Activated naive CD4-positive, alpha-beta T cell (primary cell): ENCODE results near the gene POU6F2.
"Not testable (repeated sequence)": the region's sequence is repeated elsewhere in the genome, so short reads cannot be mapped to it uniquely, and the experiment has no call there.

Experiments
- DNase-seq, 4 experiments: peaks; one replicate each; lab custom pipeline; 2025; lab: John Stamatoyannopoulos, UW

The POU6F2 gene

GRCh38 chr7:39355664-39356063, 378.0 kb downstream of the POU6F2 start:
- no peak for DNase-seq

- no peak for DNase-seq
Measured at GRCh38 chr7:39356172-39356925, 378.6 kb downstream of the POU6F2 start.

GRCh38 chr7:39357648-39358047, 379.9 kb downstream of the POU6F2 start:
- DNase-seq: no peak

- DNase-seq: no peak
Measured at GRCh38 chr7:39360038-39360437, 382.3 kb downstream of the POU6F2 start.

- DNase-seq: no peak
Measured at GRCh38 chr7:39360766-39361165, 383.1 kb downstream of the POU6F2 start.

- DNase-seq: no peak
Measured at GRCh38 chr7:39365751-39366295, 388.1 kb downstream of the POU6F2 start.

- DNase-seq: no peak
Measured at GRCh38 chr7:39367451-39367850, 389.7 kb downstream of the POU6F2 start.

GRCh38 chr7:39367943-39368342, 390.2 kb downstream of the POU6F2 start:
- DNase-seq: no peak

- no peak for DNase-seq
Measured at GRCh38 chr7:39372383-39372782, 394.7 kb downstream of the POU6F2 start.

- DNase-seq: no peak
Measured at GRCh38 chr7:39374436-39375040, 396.8 kb downstream of the POU6F2 start.

- no peak for DNase-seq
Measured at GRCh38 chr7:39375047-39375873, 397.6 kb downstream of the POU6F2 start.

- DNase-seq: no peak
Measured at GRCh38 chr7:39375874-39376190, 398.1 kb downstream of the POU6F2 start.

GRCh38 chr7:39376881-39377280, 399.2 kb downstream of the POU6F2 start:
- DNase-seq: not testable (repeated sequence)

GRCh38 chr7:39379416-39379815, 401.7 kb downstream of the POU6F2 start:
- no peak for DNase-seq

GRCh38 chr7:39383136-39383535, 405.4 kb downstream of the POU6F2 start:
- DNase-seq: no peak

- no peak for DNase-seq
Measured at GRCh38 chr7:39384386-39384785, 406.7 kb downstream of the POU6F2 start.

GRCh38 chr7:39386718-39387117, 409.0 kb downstream of the POU6F2 start:
- DNase-seq: no peak

GRCh38 chr7:39392151-39392550, 414.4 kb downstream of the POU6F2 start:
- DNase-seq: no peak

- DNase-seq: no peak
Measured at GRCh38 chr7:39394105-39394680, 416.5 kb downstream of the POU6F2 start.

- DNase-seq: no peak
Measured at GRCh38 chr7:39399458-39399857, 421.7 kb downstream of the POU6F2 start.

- DNase-seq: no peak
Measured at GRCh38 chr7:39399986-39400385, 422.3 kb downstream of the POU6F2 start.

- no peak for DNase-seq
Measured at GRCh38 chr7:39400836-39401235, 423.1 kb downstream of the POU6F2 start.
